AG04449 (cell line): Measurements from ENCODE around the gene IER5L.
"Not testable (repeated sequence)": the region's sequence is repeated elsewhere in the genome, so short reads cannot be mapped to it uniquely, and the experiment has no call there.

Experiments
- CTCF ChIA-PET: fragments of 350-600 bp; formaldehyde crosslinking; extraction: SDS; loops from one replicate; lab custom pipeline; 2021; ENCODE audit warnings: antibody characterized with exemption; lab: Yijun Ruan, JAX
- POLR2A ChIA-PET: fragments of 400-600, 350-600 bp; formaldehyde crosslinking; extraction: SDS; loops from one replicate; lab custom pipeline; 2020; ENCODE audit warnings: antibody characterized with exemption, inconsistent platforms; lab: Yijun Ruan, JAX
- DNase-seq: peaks from one replicate; pipeline ENCODE4 v3.0.0-alpha.2; 2010; ENCODE audit warnings: low read depth, low spot score
- H3K4me3 ChIP-seq: 2 replicates; pipeline ENCODE4 v1.5.1; 2011; ENCODE audit warnings: low read depth, mild to moderate bottlenecking, control low read depth, low read length
- CTCF ChIP-seq: IDR thresholded peaks from one replicate; pipeline ENCODE4 v1.5.1; 2011; ENCODE audit warnings: mild to moderate bottlenecking, moderate library complexity, low read length, control low read depth, inconsistent platforms; ENCODE audit not compliant: insufficient read depth; ENCODE audit errors: missing control alignments

IER5L gene

GRCh38 chr9:129195606-129196005, 17.5 kb upstream of the IER5L start:
- TF ChIP-seq CTCF: no peak
- H3K4me3 ChIP-seq: no peak overlapping the region
- ChIA-PET CTCF (interaction anchor here (1.2 kb wide), 1 partner anchor 53 kb away, joined by 3 read pairs; no protein-coding TSS in a partner anchor), POLR2A (no interaction called here)
- DNase-seq: no peak

- DNase-seq: no peak
- CTCF ChIA-PET: interaction anchor here (1.1 to 1.2 kb wide), 2 partner anchors 12 to 62 kb away, joined by 3 read pairs; no protein-coding TSS in a partner anchor
- no peak overlapping the region for H3K4me3 ChIP-seq
- POLR2A ChIA-PET: interaction anchor here (0.6 to 1.2 kb wide), 2 partner anchors 16 to 1794 kb away, joined by 3 to 9 read pairs; partner anchors contain the start of gene IER5L
- no peak for TF ChIP-seq CTCF
Measured at GRCh38 chr9:129194221-129194620, 16.2 kb upstream of the IER5L start.

- TF ChIP-seq CTCF: no peak
- no peak overlapping the region for H3K4me3 ChIP-seq
- CTCF ChIA-PET: interaction anchor here (1.1 to 1.2 kb wide), 2 partner anchors 12 to 62 kb away, joined by 3 read pairs; no protein-coding TSS in a partner anchor
- POLR2A ChIA-PET: interaction anchor here (1.2 kb wide), 1 partner anchor 16 kb away, joined by 9 read pairs; the partner anchor contains the start of gene IER5L
- DNase-seq: no peak
Measured at GRCh38 chr9:129193655-129194054, 15.6 kb upstream of the IER5L start.

- TF ChIP-seq CTCF: no peak
- DNase-seq: no peak
- CTCF ChIA-PET: interaction anchor here (0.6 to 1.0 kb wide), 3 partner anchors 9 to 37 kb away, joined by 3 to 4 read pairs (median 3); no protein-coding TSS in a partner anchor
- H3K4me3 ChIP-seq: no peak overlapping the region
- POLR2A ChIA-PET: interaction anchor here (2.3 kb wide), 1 partner anchor 13 kb away, joined by 5 read pairs; the partner anchor contains the start of gene IER5L
Measured at GRCh38 chr9:129191234-129191633, 13.2 kb upstream of the IER5L start.

GRCh38 chr9:129189971-129190370, 11.9 kb upstream of the IER5L start:
- H3K4me3 ChIP-seq, DNase-seq: not testable (repeated sequence)
- ChIA-PET POLR2A (interaction anchor here (2.3 kb wide), 1 partner anchor 12 kb away, joined by 5 read pairs; the partner anchor contains the start of gene IER5L), CTCF (interaction anchor here (0.8 kb wide), 1 partner anchor 18 kb away, joined by 3 read pairs; no protein-coding TSS in a partner anchor)

- DNase-seq: no peak
- ChIA-PET CTCF (interaction anchor here (1.9 kb wide), 1 partner anchor 424 kb away, joined by 6 read pairs; no protein-coding TSS in a partner anchor), POLR2A (interaction anchor here (1.5 kb wide), 1 partner anchor 9 kb away, joined by 8 read pairs; the partner anchor contains the start of gene IER5L)
- H3K4me3 ChIP-seq: no peak overlapping the region
- TF ChIP-seq CTCF: no peak
Measured at GRCh38 chr9:129187042-129187441, 9.0 kb upstream of the IER5L start.
